Activated naive CD8-positive, alpha-beta T cell treated with anti-CD3 and anti-CD28 coated beads for 36 hours (primary cell): ENCODE results near the gene PIK3CG. TPM values are rescaled to one million over a fixed set of nuclear protein-coding genes. Genes with fewer than 3 reads are reported as not detected.
"Not testable (repeated sequence)": the region's sequence is repeated elsewhere in the genome, so short reads cannot be mapped to it uniquely, and the experiment has no call there.

Experiments used
- DNase-seq: peaks from one replicate; pipeline ENCODE4 v3.0.0; 2021
- H3K27ac Mint-ChIP-seq: one replicate; pipeline ENCODE4 v1.8.0; 2022; ENCODE audit warnings: mild to moderate bottlenecking, moderate library complexity, mixed read lengths
- H3K27me3 Mint-ChIP-seq: one replicate; pipeline ENCODE4 v1.8.0; 2022; ENCODE audit warnings: mild to moderate bottlenecking, mixed read lengths
- H3K36me3 Mint-ChIP-seq: one replicate; pipeline ENCODE4 v1.8.0; 2021; ENCODE audit warnings: mild to moderate bottlenecking, mixed read lengths
- H3K4me1 Mint-ChIP-seq: one replicate; pipeline ENCODE4 v1.8.0; 2021; ENCODE audit warnings: mixed read lengths
- H3K4me3 Mint-ChIP-seq: one replicate; pipeline ENCODE4 v1.8.0; 2022; ENCODE audit warnings: mild to moderate bottlenecking, moderate library complexity, mixed read lengths
- H3K9me3 Mint-ChIP-seq: one replicate; pipeline ENCODE4 v1.8.0; 2022; ENCODE audit warnings: mixed read lengths
- total RNA-seq, 2 experiments: library from RNA; stranded (reverse); gene quantifications; one replicate each; pipeline ENCODE4 v1.2.3, GENCODE V29; 2021

The PIK3CG gene
- total RNA-seq, 2 experiments from 2014 or later, result 26.3 to 28.8 TPM

DNA sequence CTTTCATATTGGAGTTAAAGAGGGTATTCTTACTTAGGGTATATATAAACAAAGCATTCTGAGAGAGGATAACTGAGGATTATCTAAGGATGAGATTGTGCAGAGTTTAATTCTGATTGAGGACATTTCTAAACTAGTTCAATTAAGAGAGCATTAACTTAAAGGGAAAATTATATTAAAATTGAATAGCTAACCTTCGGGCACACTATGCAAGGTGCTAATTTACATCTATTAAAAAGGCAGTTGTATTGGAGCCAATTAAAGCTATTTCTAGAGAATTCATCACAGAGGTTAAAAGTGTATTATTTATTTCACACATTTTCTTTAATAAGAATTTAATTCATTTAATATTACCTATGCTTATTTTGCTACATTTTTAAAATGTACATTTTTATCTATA lies 17.0 kb upstream of the PIK3CG start:
- no peak for DNase-seq
- H3K4me1 Mint-ChIP-seq, result no peaks in the 10 kb centered on the region
- no peak overlapping the region for H3K27ac Mint-ChIP-seq
- no peak overlapping the region for H3K4me3 Mint-ChIP-seq
- no peaks in the 10 kb centered on the region for H3K27me3 Mint-ChIP-seq
- no peaks in the 10 kb centered on the region for H3K9me3 Mint-ChIP-seq
- H3K36me3 Mint-ChIP-seq, result peaks cover 2% of the 10 kb centered on the region

DNA sequence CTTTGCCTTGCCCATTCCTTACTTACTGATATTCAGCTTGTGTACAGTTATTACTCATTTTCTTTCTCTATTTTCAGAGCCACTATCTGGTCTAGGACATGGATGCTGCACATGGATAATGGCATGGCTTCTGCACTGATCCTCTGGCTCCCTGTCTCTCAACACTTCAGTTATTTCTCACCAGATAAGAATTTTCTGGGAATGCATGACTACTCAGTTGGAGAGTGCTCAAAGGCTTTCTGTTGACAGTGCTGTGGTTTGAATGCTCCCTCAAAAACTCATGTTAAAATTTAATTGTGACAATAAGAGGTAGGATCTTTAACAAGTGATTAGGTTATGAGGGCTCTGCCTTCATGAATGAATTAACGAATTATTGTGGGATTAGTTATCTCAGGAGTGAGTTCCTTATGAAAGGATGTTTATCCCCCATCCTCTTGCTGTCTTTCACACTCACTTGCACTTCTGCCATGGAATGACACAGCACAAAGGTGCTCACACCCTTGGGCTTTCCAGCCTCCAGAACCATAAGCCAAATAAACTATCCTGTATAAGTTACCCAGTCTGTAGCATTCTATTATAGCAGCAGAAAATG lies 16.1 kb upstream of the PIK3CG start:
- no peak for DNase-seq
- Mint-ChIP-seq H3K4me1 (no peaks in the 10 kb centered on the region), H3K36me3 (peaks cover 2% of the 10 kb centered on the region), H3K4me3 (no peak overlapping the region), H3K9me3 (no peaks in the 10 kb centered on the region), H3K27me3 (no peaks in the 10 kb centered on the region), H3K27ac (no peak overlapping the region)

DNA sequence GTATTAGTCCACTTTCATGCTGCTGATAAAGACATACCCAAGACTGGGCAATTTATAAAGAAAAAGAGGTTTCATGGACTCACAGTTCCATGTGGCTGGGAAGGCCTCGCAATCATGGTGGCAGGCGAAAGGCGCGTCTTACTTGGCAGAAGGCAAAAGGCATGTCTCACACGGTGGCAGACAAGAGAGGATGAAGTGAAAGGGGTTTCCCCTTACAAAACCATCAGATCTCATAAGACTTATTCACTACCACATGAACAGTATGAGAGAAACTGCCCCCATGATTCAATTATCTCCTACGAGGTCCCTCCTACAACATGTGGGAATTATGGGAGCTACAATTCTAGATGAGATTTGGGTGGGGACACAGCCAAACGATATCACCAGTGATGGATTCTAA lies 13.4 kb upstream of the PIK3CG start:
- not testable (repeated sequence) for H3K27me3 Mint-ChIP-seq, H3K27ac Mint-ChIP-seq, DNase-seq, H3K9me3 Mint-ChIP-seq, H3K4me3 Mint-ChIP-seq, H3K36me3 Mint-ChIP-seq, H3K4me1 Mint-ChIP-seq

DNA sequence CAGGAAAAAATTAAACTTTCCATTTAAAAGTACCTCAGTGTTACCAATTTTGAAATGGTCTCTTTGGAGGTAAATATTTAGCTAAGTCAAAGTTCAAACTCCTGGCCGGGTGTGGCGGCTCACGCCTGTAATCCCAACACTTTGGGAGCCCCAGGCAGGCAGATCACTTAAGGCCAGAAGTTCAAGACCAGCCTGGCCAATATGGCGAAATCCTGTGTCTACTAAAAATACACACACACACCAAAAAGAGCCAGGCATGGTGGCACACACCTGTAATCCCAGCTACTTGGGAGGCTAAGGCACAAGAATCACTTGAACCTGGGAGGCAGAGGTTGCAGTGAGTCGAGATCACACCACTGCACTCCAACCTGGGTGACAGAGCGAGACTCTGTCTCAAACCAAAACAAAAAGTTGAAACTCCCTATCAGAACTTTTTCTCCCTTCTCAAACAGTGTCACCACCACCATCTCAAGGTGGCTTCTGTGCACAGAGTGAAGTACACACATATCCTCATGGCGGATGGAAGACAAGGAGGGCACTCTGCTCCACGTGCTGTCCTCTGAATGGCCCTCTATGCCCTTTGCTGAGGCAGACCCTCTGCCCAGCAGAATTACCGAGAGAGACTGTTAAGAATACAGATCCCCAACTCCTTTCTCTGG lies 11.7 kb upstream of the PIK3CG start:
- Mint-ChIP-seq H3K36me3 (peaks cover 5% of the 10 kb centered on the region), H3K4me1 (peaks cover 4% of the 10 kb centered on the region), H3K9me3 (peaks cover 4% of the 10 kb centered on the region)

GRCh38 chr7:106855540-106856132 lies 9.4 kb upstream of the PIK3CG start:
- H3K9me3 Mint-ChIP-seq, result peaks cover 4% of the 10 kb centered on the region
- H3K4me3 Mint-ChIP-seq, result no peak overlapping the region
- no peak overlapping the region for H3K27ac Mint-ChIP-seq
- peak; percentile 17 for DNase-seq
- H3K4me1 Mint-ChIP-seq, result peaks cover 4% of the 10 kb centered on the region
- H3K27me3 Mint-ChIP-seq, result no peaks in the 10 kb centered on the region
- peaks cover 6% of the 10 kb centered on the region for H3K36me3 Mint-ChIP-seq

More for the DNA sequence above, 11.7 kb upstream of the PIK3CG start:
- Mint-ChIP-seq H3K27me3 (no peaks in the 10 kb centered on the region), H3K4me3 (no peak overlapping the region), H3K27ac (no peak overlapping the region)
- DNase-seq, result no peak

DNA sequence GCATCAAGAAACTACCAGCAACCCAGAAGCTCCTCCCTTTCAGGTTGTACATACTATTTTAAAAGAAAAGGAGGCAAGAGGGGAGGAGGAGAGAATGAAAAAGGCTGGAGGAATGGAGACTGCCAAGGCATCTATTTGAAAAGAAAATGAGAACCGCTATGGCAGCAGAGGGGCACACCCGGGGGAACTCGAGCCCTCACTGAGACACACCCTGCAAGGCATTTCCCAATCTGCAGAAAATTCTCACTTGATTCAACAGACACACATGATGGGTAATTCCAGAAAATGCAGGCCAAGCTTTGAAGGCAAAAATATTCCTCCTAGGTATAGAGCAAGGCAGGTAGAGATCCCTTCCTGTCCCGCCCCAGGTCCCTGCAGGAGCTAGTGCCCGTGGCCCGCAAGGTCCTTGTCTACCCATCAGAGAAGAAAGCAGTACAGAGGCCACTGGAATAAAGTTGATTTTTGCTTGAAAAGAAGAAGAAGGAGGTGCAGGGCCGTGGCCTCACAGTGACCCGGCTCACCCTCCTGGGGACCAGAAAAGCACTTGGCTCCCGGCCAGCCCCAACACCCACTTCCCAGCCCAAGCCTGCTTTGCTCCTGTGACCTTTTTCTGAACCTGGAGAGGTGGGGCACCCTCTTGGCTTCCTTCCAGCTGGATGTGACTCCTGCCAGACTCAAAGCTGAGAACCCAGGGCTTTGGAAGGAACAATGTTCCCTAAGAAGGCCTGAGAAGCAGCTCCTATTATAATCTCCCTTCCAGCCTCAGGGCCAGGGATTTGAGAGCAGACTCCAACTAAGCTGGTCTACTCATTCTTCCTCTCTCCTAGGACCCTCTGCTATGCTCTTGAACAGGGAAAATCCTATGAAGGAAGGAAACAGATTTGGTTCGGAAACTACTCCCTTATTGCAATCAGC lies 6.2 kb upstream of the PIK3CG start:
- H3K27me3 Mint-ChIP-seq, result no peaks in the 10 kb centered on the region
- H3K4me1 Mint-ChIP-seq, result peaks cover 26% of the 10 kb centered on the region
- H3K9me3 Mint-ChIP-seq, result peaks cover 4% of the 10 kb centered on the region
- H3K36me3 Mint-ChIP-seq, result peaks cover 6% of the 10 kb centered on the region
- no peak overlapping the region for H3K4me3 Mint-ChIP-seq
- H3K27ac Mint-ChIP-seq, result peak overlapping the region; percentile 17
- DNase-seq, result no peak

DNA sequence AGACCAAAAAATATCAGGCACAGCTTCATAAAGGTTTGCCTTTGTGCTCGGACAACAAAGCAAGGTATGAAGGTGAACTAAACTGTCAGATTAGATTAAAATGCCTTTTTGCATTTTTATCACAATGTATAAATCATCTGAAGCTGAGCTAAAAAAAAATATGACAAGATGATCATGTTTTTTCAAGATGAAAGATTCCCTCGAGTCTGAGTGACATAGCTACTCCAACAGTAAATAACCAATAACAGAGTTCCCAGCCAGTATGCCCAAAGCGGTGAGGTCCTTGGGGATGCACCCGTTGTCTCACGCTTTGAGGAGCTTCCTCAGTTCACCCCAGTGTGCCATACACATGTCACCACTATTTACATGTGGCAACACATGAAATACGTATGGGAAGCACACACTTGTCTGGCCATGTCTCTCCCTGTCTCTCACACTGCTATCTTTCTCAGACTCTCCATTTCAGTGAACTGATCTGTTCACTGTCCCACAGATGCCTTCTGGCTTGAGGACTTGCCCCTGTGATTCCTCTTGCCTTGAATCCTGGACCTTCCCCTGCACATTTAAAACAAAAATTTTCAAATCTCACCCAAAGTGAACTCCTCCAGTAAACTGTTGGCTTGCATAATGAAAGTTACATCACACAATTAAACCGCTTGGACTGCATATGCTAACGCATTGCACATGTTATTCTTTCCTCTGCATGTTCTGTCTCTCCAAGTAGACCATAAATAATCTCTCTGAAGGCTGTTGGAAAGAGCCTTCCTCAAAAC lies 2.6 kb upstream of the PIK3CG start:
- DNase-seq, result no peak
- Mint-ChIP-seq H3K4me1 (peaks cover 42% of the 10 kb centered on the region), H3K27ac (no peak overlapping the region), H3K4me3 (no peak overlapping the region), H3K27me3 (no peaks in the 10 kb centered on the region), H3K36me3 (peaks cover 14% of the 10 kb centered on the region), H3K9me3 (peaks cover 2% of the 10 kb centered on the region)

- Mint-ChIP-seq H3K36me3 (peaks cover 22% of the 10 kb centered on the region), H3K9me3 (no peaks in the 10 kb centered on the region), H3K27me3 (no peaks in the 10 kb centered on the region), H3K4me3 (no peak overlapping the region), H3K27ac (peak overlapping the region; percentile 84), H3K4me1 (peaks cover 45% of the 10 kb centered on the region)
- no peak for DNase-seq
These were observed 1.6 kb upstream of the PIK3CG start for GRCh38 chr7:106863274-106863997.

DNA sequence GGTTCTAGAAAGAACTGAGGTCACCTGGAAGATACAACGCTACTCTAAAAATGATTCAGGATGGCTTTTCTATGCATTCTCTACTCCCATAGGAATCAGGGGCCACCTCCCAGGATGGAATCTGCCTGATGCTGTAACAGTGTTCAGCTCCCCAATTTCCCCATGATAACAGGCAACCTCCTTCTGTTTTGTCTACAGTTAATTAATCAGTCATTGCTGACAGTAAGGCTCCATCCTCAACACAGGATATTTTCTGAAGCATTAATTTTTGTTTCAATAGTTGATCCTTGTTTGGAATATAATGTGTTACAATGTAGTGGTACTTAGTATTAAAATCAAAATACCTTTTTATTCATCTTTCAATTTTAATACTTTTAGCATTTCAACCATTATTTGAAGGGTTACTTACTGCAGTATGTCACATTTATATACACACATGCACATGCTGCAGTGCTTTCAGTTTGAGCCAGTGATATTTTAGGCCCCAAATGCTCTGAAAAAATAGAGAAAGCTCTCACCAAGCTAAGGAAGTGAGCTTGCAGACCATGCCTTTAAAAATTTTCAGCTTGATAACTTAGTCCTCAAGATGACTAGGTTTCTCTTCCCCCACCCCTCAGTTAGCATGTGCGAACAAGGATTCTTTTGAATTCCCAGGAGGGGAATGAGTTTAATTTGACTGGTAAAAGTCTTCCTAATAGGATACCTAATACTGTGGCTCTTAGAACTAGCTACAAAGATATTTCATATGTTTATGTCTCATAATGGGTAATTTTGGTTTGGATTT lies 592 bp upstream of the PIK3CG start:
- Mint-ChIP-seq H3K4me1 (peaks cover 55% of the 10 kb centered on the region), H3K36me3 (peaks cover 32% of the 10 kb centered on the region), H3K27ac (peak overlapping the region; percentile 84), H3K9me3 (no peaks in the 10 kb centered on the region), H3K27me3 (no peaks in the 10 kb centered on the region), H3K4me3 (peak overlapping the region; percentile 87)
- no peak for DNase-seq

GRCh38 chr7:106866298-106867281 lies 1.5 kb downstream of the PIK3CG start:
- Mint-ChIP-seq H3K27ac (peak overlapping the region; percentile 87), H3K9me3 (no peaks in the 10 kb centered on the region), H3K4me1 (peaks cover 73% of the 10 kb centered on the region), H3K36me3 (peaks cover 41% of the 10 kb centered on the region), H3K4me3 (peak overlapping the region; percentile 87), H3K27me3 (no peaks in the 10 kb centered on the region)
- no peak for DNase-seq

DNA sequence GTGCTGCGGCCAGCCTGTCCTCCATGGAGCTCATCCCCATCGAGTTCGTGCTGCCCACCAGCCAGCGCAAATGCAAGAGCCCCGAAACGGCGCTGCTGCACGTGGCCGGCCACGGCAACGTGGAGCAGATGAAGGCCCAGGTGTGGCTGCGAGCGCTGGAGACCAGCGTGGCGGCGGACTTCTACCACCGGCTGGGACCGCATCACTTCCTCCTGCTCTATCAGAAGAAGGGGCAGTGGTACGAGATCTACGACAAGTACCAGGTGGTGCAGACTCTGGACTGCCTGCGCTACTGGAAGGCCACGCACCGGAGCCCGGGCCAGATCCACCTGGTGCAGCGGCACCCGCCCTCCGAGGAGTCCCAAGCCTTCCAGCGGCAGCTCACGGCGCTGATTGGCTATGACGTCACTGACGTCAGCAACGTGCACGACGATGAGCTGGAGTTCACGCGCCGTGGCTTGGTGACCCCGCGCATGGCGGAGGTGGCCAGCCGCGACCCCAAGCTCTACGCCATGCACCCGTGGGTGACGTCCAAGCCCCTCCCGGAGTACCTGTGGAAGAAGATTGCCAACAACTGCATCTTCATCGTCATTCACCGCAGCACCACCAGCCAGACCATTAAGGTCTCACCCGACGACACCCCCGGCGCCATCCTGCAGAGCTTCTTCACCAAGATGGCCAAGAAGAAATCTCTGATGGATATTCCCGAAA lies 2.7 kb downstream of the PIK3CG start:
- Mint-ChIP-seq H3K9me3 (no peaks in the 10 kb centered on the region), H3K27ac (no peak overlapping the region), H3K4me1 (peaks cover 75% of the 10 kb centered on the region), H3K36me3 (peaks cover 53% of the 10 kb centered on the region), H3K4me3 (no peak overlapping the region), H3K27me3 (no peaks in the 10 kb centered on the region)
- DNase-seq, result no peak

DNA sequence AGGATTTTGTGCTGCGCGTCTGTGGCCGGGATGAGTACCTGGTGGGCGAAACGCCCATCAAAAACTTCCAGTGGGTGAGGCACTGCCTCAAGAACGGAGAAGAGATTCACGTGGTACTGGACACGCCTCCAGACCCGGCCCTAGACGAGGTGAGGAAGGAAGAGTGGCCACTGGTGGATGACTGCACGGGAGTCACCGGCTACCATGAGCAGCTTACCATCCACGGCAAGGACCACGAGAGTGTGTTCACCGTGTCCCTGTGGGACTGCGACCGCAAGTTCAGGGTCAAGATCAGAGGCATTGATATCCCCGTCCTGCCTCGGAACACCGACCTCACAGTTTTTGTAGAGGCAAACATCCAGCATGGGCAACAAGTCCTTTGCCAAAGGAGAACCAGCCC lies 3.3 kb downstream of the PIK3CG start:
- Mint-ChIP-seq H3K36me3 (peaks cover 57% of the 10 kb centered on the region), H3K9me3 (no peaks in the 10 kb centered on the region), H3K4me1 (peaks cover 74% of the 10 kb centered on the region), H3K4me3 (no peak overlapping the region), H3K27ac (no peak overlapping the region), H3K27me3 (no peaks in the 10 kb centered on the region)
- DNase-seq, result no peak
